Heart left ventricle (tissue), 16 donors: ENCODE results near the gene GPR68. TPM values are rescaled to one million over a fixed set of nuclear protein-coding genes. Genes with fewer than 3 reads are reported as not detected.

ENCODE experiments used
- ATAC-seq, 4 donors: fragments of 200-7000 bp; cut with Tn5 transposase; one replicate each; pipeline ENCODE4 v1.9.1; 2020 to 2022; ENCODE audit warnings: moderate library complexity in 4 of 4, mild to moderate bottlenecking in 3 of 4, moderate number of reproducible peaks in 1 of 4
- DNase-seq, 5 donors: peaks; one replicate each; pipeline ENCODE4 v3.0.0-alpha.2; 2020
- H3K27ac ChIP-seq, 12 donors: fragments of 200-600 bp; sonication (generic) in 4 of 12; one replicate each; pipeline versions ENCODE4 v1.5.0 to v1.8.0; 2016 to 2022; ENCODE audit warnings: mild to moderate bottlenecking in 2 of 12
- H3K27me3 ChIP-seq, 9 donors: fragments of 200-600 bp; sonication (generic) in 2 of 9; one replicate each; pipeline versions ENCODE4 v1.5.1 to v1.8.0; 2016 to 2022; ENCODE audit warnings: mild to moderate bottlenecking in 3 of 9
- H3K36me3 ChIP-seq, 9 donors: fragments of 200-600 bp; sonication (generic) in 2 of 9; one replicate each; pipeline versions ENCODE4 v1.5.0 to v1.8.0; 2018 to 2022; ENCODE audit warnings: mild to moderate bottlenecking in 2 of 9
- H3K4me1 ChIP-seq, 12 donors: fragments of 200-600 bp; sonication (generic) in 4 of 12; one replicate each; pipeline versions ENCODE4 v1.5.0 to v1.8.0; 2016 to 2022; ENCODE audit warnings: mild to moderate bottlenecking in 3 of 12
- H3K4me3 ChIP-seq, 12 donors: fragments of 200-600 bp; sonication (generic) in 4 of 12; one replicate each; pipeline versions ENCODE4 v1.5.0 to v1.8.0; 2017 to 2022; ENCODE audit warnings: mild to moderate bottlenecking in 9 of 12, moderate library complexity in 4 of 12
- H3K9me3 ChIP-seq, 12 donors: fragments of 200-600 bp; sonication (generic) in 4 of 12; one replicate each; pipeline versions ENCODE4 v1.5.0 to v1.8.0; 2016 to 2022; ENCODE audit warnings: mild to moderate bottlenecking in 1 of 12
- CTCF ChIP-seq, 12 donors: fragments of 200-600 bp; sonication (generic) in 4 of 12; IDR thresholded peaks; one replicate each; pipeline versions ENCODE4 v1.5.0 to v1.8.0; 2018 to 2022; ENCODE audit warnings: antibody characterized with exemption in 12 of 12, mild to moderate bottlenecking in 5 of 12
- POLR2A ChIP-seq, 2 donors: fragments of 450-650 bp; IDR thresholded peaks; one replicate each; pipeline ENCODE4 v1.6.1; 2017; ENCODE audit warnings: antibody characterized with exemption in 2 of 2, mild to moderate bottlenecking in 2 of 2, moderate library complexity in 2 of 2
- WGBS, 4 donors: extraction: QIAGEN DNeasy Blood & Tissue Kit in 2 of 4; methylation state at CpG; one replicate each; pipeline versions ENCODE4 v1.1.5 to v1.1.7; 2013 to 2018; 5-methylcytosine and 5-hydroxymethylcytosine counted together
- intact Hi-C, 10 donors: fragments of 100-400 bp; cut with DNase I; formaldehyde crosslinking; loops; one replicate each; pipeline versions ENCODE4 v1.11.1 to v1.14.2; 2022
- polyA plus RNA-seq, 2 donors: library from polyadenylated mRNA; stranded (reverse); fragments of 200-250 nt; gene quantifications; one replicate each; pipeline ENCODE4 v1.2.3, GENCODE V29; 2013
- total RNA-seq, 9 donors: library from RNA; depleted of rRNA in 2 of 9; stranded (reverse); fragments of >200 nt in 2 of 9; fragmentation: NEBNext Ultra II Directional in 3 of 9; extraction: Animal tissue kit (Norgen Biotek cat#: 25700) in 3 of 9; gene quantifications; one replicate each; pipeline versions ENCODE4 v1.1.0 to v1.2.4, GENCODE V29; 2016 to 2023
- donor health status: ischemic (EF 13 %, LVEDD 7.1; RV severe dilation, severe dysfunction).
- donor health status: healthy with polysubstance abuse.
- donor health status: DM: no; HTN: yes; CAD: no.
- donor health status: DM: no; HTN: no; CAD: no.
- donor health status: ischemic (EF 25% LVEDD 6.9; RV normal size, moderate dysfunction).
- donor health status: ischemic (EF 25% LVEDD 5.7; RV mildly dilated, moderate dysfunction).
- donor health status: healthy.
- donor health status: DM: yes; HTN: yes; CAD: no.
- donor health status: ischemic (EF 35%, LVEDD 5.7; RV mildly dilated, moderate dysfunction).
- donor health status: nonischemic (EF 11% LVEDD 7.7; RV severe dilation, severe dysfunction).
- donor health status: DM: yes; HTN: yes; CAD: no.
- donor health status: PGD.
- donor health status: ischemic (EF 29% LVEDD 5.4; RV normal size, mild dysfunction).
- donor health status: nonischemic (EF 23%, LVEDD 6.1; RV moderate dilation, normal function).

The GPR68 gene
- total and polyA plus RNA-seq, 11 donors = 0.08 to 2.6 (median 0.59) TPM; not detected in 1

DNA sequence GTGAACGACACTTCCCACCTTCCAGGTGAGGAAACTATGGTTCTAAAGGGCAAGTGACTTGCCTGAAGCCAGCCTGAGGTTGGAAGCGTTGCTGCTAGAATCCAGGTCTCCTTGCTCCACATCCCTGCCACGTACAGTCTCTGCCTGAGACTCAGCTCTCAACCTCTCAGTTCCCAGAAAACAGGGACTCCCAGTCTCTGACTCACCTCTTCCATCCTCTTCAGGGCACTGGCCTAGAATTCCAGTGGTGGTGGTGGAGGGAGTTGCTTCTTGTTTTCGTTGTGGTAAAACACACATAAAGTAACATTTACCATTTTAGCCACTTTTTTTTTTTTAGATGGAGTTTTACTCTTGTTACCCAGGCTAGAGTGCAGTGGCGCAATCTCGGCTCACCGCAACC, 7.3 kb downstream of the GPR68 start:
- peaks cover 0 to 4% (median 0%) of the 10 kb centered on the region in 9 donors for H3K36me3 ChIP-seq
- no peaks in the 10 kb centered on the region for H3K27me3 ChIP-seq
- intact Hi-C loops = no loop called here
- peaks cover 0 to 23% (median 0%) of the 10 kb centered on the region in 12 donors for H3K4me1 ChIP-seq
- H3K9me3 ChIP-seq = no peaks in the 10 kb centered on the region
- no peak overlapping the region for H3K27ac ChIP-seq
- DNase-seq (no peak), ATAC-seq (no peak)
- TF ChIP-seq POLR2A (IDR thresholded peaks at IDR 0.05) = no peak
- TF ChIP-seq CTCF (IDR thresholded peaks at IDR 0.05) = no peak
- WGBS, 4 donors = 82 to 93% (median 85%) methylated on average over 7 of the region's 7 CpGs
- H3K4me3 ChIP-seq = no peak overlapping the region

DNA sequence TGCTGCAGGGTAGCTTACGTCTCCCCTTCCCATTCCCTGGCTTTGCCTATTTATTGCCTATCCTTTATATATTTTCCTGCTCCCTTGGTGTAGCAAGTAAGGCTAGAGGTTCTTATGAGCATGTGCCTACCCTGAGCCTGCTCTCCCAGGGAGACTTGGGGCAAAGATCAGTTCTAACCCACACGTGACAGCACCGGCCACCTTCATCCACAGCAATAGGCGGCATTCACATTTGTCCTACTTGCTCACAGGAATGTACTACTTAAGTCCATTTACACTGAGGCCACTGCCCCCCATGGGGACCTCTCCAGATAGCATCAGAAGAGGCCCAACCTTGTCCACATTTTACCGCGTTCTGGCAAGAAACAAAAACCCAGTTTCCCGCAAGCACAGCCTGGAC, 8.7 kb downstream of the GPR68 start:
- H3K27ac ChIP-seq = no peak overlapping the region
- no peak for ATAC-seq
- intact Hi-C loops = no loop called here
- no peaks in the 10 kb centered on the region for H3K27me3 ChIP-seq
- H3K36me3 ChIP-seq = peaks cover 0 to 5% (median 0%) of the 10 kb centered on the region in 9 donors
- 84 to 96% (median 89%) methylated on average over 7 of the region's 7 CpGs for WGBS, 4 donors
- DNase-seq = no peak
- no peak overlapping the region for H3K4me3 ChIP-seq
- H3K9me3 ChIP-seq = peaks cover 0 to 8% (median 4%) of the 10 kb centered on the region in 12 donors
- peaks cover 0 to 37% (median 0%) of the 10 kb centered on the region in 12 donors for H3K4me1 ChIP-seq
- TF ChIP-seq POLR2A (IDR thresholded peaks at IDR 0.05) (no peak), CTCF (IDR thresholded peaks at IDR 0.05) (no peak)

DNA sequence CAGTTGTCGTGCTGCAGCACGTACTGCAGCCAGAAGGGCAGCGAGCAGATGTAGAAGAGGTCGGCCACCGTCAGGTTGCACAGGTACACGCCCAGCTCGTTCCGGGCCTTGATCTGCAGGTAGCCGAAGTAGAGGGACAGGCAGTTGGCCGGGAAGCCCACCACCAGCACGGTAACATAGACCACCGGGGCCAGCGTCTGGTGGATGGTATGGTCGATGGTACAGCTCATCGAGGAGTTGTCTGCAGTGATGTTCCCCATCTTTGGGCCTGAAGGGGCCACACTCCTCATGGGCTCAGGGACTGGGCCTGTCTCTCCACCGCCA, 9.8 kb downstream of the GPR68 start:
- ATAC-seq (peak in 1 of 4 donors; percentile 6), DNase-seq (no peak)
- H3K36me3 ChIP-seq = peaks cover 0 to 15% (median 0%) of the 10 kb centered on the region in 9 donors
- no peak overlapping the region for H3K4me3 ChIP-seq
- H3K9me3 ChIP-seq = peaks cover 0 to 17% (median 6%) of the 10 kb centered on the region in 12 donors
- peaks cover 0 to 47% (median 0%) of the 10 kb centered on the region in 12 donors for H3K4me1 ChIP-seq
- no peaks in the 10 kb centered on the region for H3K27me3 ChIP-seq
- TF ChIP-seq POLR2A (IDR thresholded peaks at IDR 0.05) (no peak), CTCF (IDR thresholded peaks at IDR 0.05) (no peak)
- H3K27ac ChIP-seq = no peak overlapping the region
- intact Hi-C loops = no loop called here
- 95 to 97% (median 97%) methylated on average over 7 to 16 of the region's 16 CpGs for WGBS, 4 donors

GRCh38 chr14:91233936-91234790, 10.3 kb downstream of the GPR68 start:
- TF ChIP-seq CTCF (IDR thresholded peaks at IDR 0.05) (no peak), POLR2A (IDR thresholded peaks at IDR 0.05) (no peak)
- H3K4me1 ChIP-seq = peaks cover 0 to 52% (median 0%) of the 10 kb centered on the region in 12 donors

More at GRCh38 chr14:91233936-91234790, 10.3 kb downstream of the GPR68 start:
- DNase-seq (peak in 1 of 5 donors; percentile 26), ATAC-seq (peak in 3 of 4 donors; percentile 7 to 25 (median 8))
- H3K36me3 ChIP-seq = peaks cover 0 to 16% (median 0%) of the 10 kb centered on the region in 9 donors
- peaks cover 0 to 17% (median 6%) of the 10 kb centered on the region in 12 donors for H3K9me3 ChIP-seq
- intact Hi-C loops = no loop called here
- no peak overlapping the region for H3K27ac ChIP-seq
- H3K27me3 ChIP-seq = no peaks in the 10 kb centered on the region
- WGBS, 4 donors = 91 to 96% (median 93%) methylated on average over 40 to 63 of the region's 63 CpGs
- H3K4me3 ChIP-seq = no peak overlapping the region
